HepG2 (cell line): ENCODE measurements around the gene SENP7. TPM values are rescaled to one million over a fixed set of nuclear protein-coding genes. Genes with fewer than 3 reads are reported as not detected.
A peak's percentile ranks its signal among the peaks of the same experiment; 100 is the strongest.

Experiments
- ARNT2 ChIP-seq: sonication (generic); formaldehyde crosslinking; IDR thresholded peaks from 2 replicates; pipeline ENCODE4 v1.8.0; 2022; ENCODE audit warnings: mild to moderate bottlenecking, low read depth, missing genetic modification reagents, moderate library complexity
- CCDC6 ChIP-seq: sonication (generic); formaldehyde crosslinking; IDR thresholded peaks from 2 replicates; pipeline ENCODE4 v1.8.1; 2022; ENCODE audit warnings: mild to moderate bottlenecking, missing genetic modification reagents, moderate library complexity
- CREB1 ChIP-seq, 2 experiments: fragments of 450-650 bp in 1 of 2; IDR thresholded peaks; 2 replicates each; pipeline ENCODE4 v1.6.1; 2016 to 2017; ENCODE audit warnings: control low read depth in 1 of 2, mild to moderate bottlenecking in 1 of 2, missing compliant biosample characterization in 1 of 2, missing genetic modification characterization in 1 of 2
- CREM ChIP-seq, 2 experiments: sonication (generic) in 1 of 2; formaldehyde crosslinking in 1 of 2; IDR thresholded peaks; 2 replicates each; pipeline versions ENCODE4 v1.4.0 to v1.6.1; 2016 to 2020; ENCODE audit warnings: antibody characterized with exemption in 1 of 2, mild to moderate bottlenecking in 1 of 2, missing genetic modification reagents in 1 of 2
- ISL2 ChIP-seq: sonication (generic); formaldehyde crosslinking; IDR thresholded peaks from 2 replicates; pipeline ENCODE4 v1.5.0; 2020; ENCODE audit warnings: missing genetic modification reagents
- MAFF ChIP-seq: IDR thresholded peaks from 2 replicates; pipeline ENCODE4 v1.6.1; 2011; ENCODE audit warnings: low read depth, low read length, improper control_type of control experiment
- MBD4 ChIP-seq: IDR thresholded peaks from 2 replicates; pipeline ENCODE4 v1.6.1; 2012; ENCODE audit warnings: low read length, inconsistent platforms, borderline replicate concordance
- MTA1 ChIP-seq: sonication (generic); formaldehyde crosslinking; IDR thresholded peaks from 2 replicates; pipeline ENCODE4 v1.4.0; 2020; ENCODE audit warnings: missing genetic modification reagents, mild to moderate bottlenecking, borderline replicate concordance
- YEATS2 ChIP-seq: sonication (generic); formaldehyde crosslinking; IDR thresholded peaks from 2 replicates; pipeline ENCODE4 v1.4.0; 2020; ENCODE audit warnings: missing genetic modification reagents, borderline replicate concordance
- YEATS4 ChIP-seq: sonication (generic); formaldehyde crosslinking; IDR thresholded peaks from 2 replicates; pipeline ENCODE4 v1.4.0; 2020; ENCODE audit warnings: missing genetic modification reagents, borderline replicate concordance
- ZC3H13 ChIP-seq: sonication (generic); formaldehyde crosslinking; IDR thresholded peaks from 2 replicates; pipeline ENCODE4 v1.8.1; 2023; ENCODE audit warnings: mild to moderate bottlenecking, missing genetic modification reagents, moderate library complexity
- ZNF296 ChIP-seq: sonication (generic); formaldehyde crosslinking; conservative IDR thresholded peaks from 2 replicates; pipeline ENCODE4 v1.5.0; 2020; ENCODE audit warnings: mild to moderate bottlenecking, missing genetic modification reagents
- ZNF556 ChIP-seq: sonication (generic); formaldehyde crosslinking; IDR thresholded peaks from 2 replicates; pipeline ENCODE4 v1.4.0; 2020; ENCODE audit warnings: mild to moderate bottlenecking, missing genetic modification reagents, borderline replicate concordance
- ZNF746 ChIP-seq: sonication (generic); formaldehyde crosslinking; IDR thresholded peaks from 2 replicates; pipeline ENCODE4 v1.8.0; 2022; ENCODE audit warnings: mild to moderate bottlenecking, missing genetic modification reagents
- ZNF780A ChIP-seq: sonication (generic); formaldehyde crosslinking; IDR thresholded peaks from 2 replicates; pipeline ENCODE4 v1.8.0; 2022; ENCODE audit warnings: mild to moderate bottlenecking, missing genetic modification reagents, moderate library complexity
- polyA plus RNA-seq, 8 experiments: library from polyadenylated mRNA; depleted of rRNA in 3 of 8; stranded (reverse) in 7 of 8; unstranded in 1 of 8; fragments of >200 nt; fragmentation: Illumina TruSeq in 4 of 8; extraction: Trizol in 4 of 8; gene quantifications; 2 replicates each; pipeline versions ENCODE4 v1.2.1 to v1.2.3, GENCODE V29; 2011 to 2016; ENCODE audit warnings: low read depth in 4 of 8, missing spikeins in 1 of 8, mixed read lengths in 1 of 8; ENCODE audit not compliant: insufficient read depth in 1 of 8
- total RNA-seq, 5 experiments: library from RNA; depleted of rRNA; stranded (reverse); fragments of >200 nt; fragmentation: Illumina TruSeq; extraction: Trizol; gene quantifications; 2 replicates each; pipeline ENCODE4 v1.2.3, GENCODE V29; 2016; ENCODE audit warnings: low read depth in 1 of 5
- TF ChIP-seq, protein P1 (sequence below): sonication (generic); formaldehyde crosslinking; IDR thresholded peaks from 2 replicates; pipeline ENCODE4 v1.8.0; 2022; ENCODE audit warnings: low read depth, missing genetic modification reagents
- TF ChIP-seq, protein P2 (sequence below): IDR thresholded peaks from 2 replicates; pipeline ENCODE4 v1.6.1; 2012; ENCODE audit warnings: low read length, improper control_type of control experiment
- TF ChIP-seq, protein P3 (sequence below): sonication (generic); formaldehyde crosslinking; conservative IDR thresholded peaks from 2 replicates; pipeline ENCODE4 v1.4.0; 2020; ENCODE audit warnings: missing genetic modification reagents
- TF ChIP-seq, protein P4 (sequence below): sonication (generic); formaldehyde crosslinking; IDR thresholded peaks from 2 replicates; pipeline ENCODE4 v1.8.1; 2023; ENCODE audit warnings: mild to moderate bottlenecking, inconsistent platforms, moderate library complexity, missing genetic modification reagents, borderline replicate concordance
- TF ChIP-seq, protein P5 (sequence below): IDR thresholded peaks from 2 replicates; pipeline ENCODE4 v1.6.1; 2018; ENCODE audit warnings: missing genetic modification reagents

The SENP7 gene
- total and polyA plus RNA-seq, 2 of the 13 experiments (the other 11 are each of a cell fraction or from before 2014, with no cell fraction given) = 9.1 to 10.3 TPM

DNA sequence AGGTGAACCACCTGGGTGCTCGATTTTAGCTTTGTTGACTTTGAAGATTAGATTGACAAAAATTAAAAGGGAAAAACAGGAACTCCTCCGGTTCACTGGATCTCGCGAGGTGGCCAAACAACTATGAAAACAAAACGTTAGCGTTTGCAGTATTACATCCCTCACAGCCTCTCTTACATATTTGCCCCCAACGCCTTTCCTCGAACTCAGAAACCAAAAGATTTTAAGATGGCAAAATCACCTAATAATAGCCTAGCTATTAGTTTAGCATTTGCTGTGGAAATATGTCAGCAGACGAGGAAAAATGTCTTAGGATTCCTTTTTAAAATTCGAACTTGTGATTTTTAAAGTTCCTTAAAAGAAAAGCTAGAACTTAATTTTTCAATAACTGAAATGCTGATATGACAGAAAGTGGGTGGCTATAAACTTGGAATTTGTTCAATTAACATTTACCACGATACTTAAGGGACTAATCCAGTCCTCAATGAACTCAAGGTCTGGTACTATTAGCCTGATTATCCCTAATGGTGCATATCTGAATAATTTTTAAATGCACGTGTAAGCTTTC lies 491 bp upstream of the SENP7 start (continued):
- TF ChIP-seq CCDC6 (CRISPR knock-in tag) (no peak), ZC3H13 (no peak), YEATS2 (CRISPR knock-in tag) (peak; percentile 8; the same call in 1 of the 2 replicates), ZNF746 (CRISPR knock-in tag) (no peak), CREM (IDR thresholded peaks at IDR 0.05) (0 out of 2 replicates have a peak, but pooled peaks have one; percentile 6), CREM (CRISPR knock-in tag; IDR thresholded peaks at IDR 0.05) (no peak), ZNF556 (CRISPR knock-in tag) (no peak), ISL2 (CRISPR knock-in tag) (0 out of 2 replicates have a peak, but pooled peaks have one; percentile 21), ARNT2 (CRISPR knock-in tag) (peak; percentile 27; the same call in 1 of the 2 replicates), YEATS4 (CRISPR knock-in tag) (peak; percentile 74; the same call in 1 of the 2 replicates), MTA1 (CRISPR knock-in tag) (no peak), MAFF (peak; percentile 94), MBD4 (peak; percentile 9; the same call in 1 of the 2 replicates), CREB1 (IDR thresholded peaks at IDR 0.05) (no peak), CREB1 (CRISPR knock-in tag; IDR thresholded peaks at IDR 0.05) (0 out of 2 replicates have a peak, but pooled peaks have one; percentile 34), ZNF296 (CRISPR knock-in tag) (no peak), ZNF780A (no peak)
- TF ChIP-seq, protein P1, sequence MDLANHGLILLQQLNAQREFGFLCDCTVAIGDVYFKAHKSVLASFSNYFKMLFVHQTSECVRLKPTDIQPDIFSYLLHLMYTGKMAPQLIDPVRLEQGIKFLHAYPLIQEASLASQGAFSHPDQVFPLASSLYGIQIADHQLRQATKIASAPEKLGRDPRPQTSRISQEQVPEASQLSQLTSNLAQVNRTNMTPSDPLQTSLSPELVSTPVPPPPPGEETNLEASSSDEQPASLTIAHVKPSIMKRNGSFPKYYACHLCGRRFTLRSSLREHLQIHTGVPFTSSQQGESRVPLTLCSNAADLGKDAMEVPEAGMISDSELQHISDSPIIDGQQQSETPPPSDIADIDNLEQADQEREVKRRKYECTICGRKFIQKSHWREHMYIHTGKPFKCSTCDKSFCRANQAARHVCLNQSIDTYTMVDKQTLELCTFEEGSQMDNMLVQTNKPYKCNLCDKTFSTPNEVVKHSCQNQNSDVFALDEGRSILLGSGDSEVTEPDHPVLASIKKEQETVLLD (CRISPR knock-in tag) = no peak
- TF ChIP-seq, protein P2, sequence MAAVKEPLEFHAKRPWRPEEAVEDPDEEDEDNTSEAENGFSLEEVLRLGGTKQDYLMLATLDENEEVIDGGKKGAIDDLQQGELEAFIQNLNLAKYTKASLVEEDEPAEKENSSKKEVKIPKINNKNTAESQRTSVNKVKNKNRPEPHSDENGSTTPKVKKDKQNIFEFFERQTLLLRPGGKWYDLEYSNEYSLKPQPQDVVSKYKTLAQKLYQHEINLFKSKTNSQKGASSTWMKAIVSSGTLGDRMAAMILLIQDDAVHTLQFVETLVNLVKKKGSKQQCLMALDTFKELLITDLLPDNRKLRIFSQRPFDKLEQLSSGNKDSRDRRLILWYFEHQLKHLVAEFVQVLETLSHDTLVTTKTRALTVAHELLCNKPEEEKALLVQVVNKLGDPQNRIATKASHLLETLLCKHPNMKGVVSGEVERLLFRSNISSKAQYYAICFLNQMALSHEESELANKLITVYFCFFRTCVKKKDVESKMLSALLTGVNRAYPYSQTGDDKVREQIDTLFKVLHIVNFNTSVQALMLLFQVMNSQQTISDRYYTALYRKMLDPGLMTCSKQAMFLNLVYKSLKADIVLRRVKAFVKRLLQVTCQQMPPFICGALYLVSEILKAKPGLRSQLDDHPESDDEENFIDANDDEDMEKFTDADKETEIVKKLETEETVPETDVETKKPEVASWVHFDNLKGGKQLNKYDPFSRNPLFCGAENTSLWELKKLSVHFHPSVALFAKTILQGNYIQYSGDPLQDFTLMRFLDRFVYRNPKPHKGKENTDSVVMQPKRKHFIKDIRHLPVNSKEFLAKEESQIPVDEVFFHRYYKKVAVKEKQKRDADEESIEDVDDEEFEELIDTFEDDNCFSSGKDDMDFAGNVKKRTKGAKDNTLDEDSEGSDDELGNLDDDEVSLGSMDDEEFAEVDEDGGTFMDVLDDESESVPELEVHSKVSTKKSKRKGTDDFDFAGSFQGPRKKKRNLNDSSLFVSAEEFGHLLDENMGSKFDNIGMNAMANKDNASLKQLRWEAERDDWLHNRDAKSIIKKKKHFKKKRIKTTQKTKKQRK = no peak
- TF ChIP-seq, protein P3, sequence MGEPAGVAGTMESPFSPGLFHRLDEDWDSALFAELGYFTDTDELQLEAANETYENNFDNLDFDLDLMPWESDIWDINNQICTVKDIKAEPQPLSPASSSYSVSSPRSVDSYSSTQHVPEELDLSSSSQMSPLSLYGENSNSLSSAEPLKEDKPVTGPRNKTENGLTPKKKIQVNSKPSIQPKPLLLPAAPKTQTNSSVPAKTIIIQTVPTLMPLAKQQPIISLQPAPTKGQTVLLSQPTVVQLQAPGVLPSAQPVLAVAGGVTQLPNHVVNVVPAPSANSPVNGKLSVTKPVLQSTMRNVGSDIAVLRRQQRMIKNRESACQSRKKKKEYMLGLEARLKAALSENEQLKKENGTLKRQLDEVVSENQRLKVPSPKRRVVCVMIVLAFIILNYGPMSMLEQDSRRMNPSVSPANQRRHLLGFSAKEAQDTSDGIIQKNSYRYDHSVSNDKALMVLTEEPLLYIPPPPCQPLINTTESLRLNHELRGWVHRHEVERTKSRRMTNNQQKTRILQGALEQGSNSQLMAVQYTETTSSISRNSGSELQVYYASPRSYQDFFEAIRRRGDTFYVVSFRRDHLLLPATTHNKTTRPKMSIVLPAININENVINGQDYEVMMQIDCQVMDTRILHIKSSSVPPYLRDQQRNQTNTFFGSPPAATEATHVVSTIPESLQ (CRISPR knock-in tag) = no peak
- TF ChIP-seq, protein P4, sequence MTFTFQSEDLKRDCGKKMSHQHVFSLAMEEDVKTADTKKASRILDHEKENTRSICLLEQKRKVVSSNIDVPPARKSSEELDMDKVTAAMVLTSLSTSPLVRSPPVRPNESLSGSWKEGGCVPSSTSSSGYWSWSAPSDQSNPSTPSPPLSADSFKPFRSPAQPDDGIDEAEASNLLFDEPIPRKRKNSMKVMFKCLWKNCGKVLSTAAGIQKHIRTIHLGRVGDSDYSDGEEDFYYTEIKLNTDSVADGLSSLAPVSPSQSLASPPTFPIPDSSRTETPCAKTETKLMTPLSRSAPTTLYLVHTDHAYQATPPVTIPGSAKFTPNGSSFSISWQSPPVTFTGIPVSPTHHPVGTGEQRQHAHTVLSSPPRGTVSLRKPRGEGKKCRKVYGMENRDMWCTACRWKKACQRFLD = no peak
- TF ChIP-seq, protein P5, sequence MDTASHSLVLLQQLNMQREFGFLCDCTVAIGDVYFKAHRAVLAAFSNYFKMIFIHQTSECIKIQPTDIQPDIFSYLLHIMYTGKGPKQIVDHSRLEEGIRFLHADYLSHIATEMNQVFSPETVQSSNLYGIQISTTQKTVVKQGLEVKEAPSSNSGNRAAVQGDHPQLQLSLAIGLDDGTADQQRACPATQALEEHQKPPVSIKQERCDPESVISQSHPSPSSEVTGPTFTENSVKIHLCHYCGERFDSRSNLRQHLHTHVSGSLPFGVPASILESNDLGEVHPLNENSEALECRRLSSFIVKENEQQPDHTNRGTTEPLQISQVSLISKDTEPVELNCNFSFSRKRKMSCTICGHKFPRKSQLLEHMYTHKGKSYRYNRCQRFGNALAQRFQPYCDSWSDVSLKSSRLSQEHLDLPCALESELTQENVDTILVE (CRISPR knock-in tag) = no peak
